ENCODE measurements around the gene PRPF38B.

DNA sequence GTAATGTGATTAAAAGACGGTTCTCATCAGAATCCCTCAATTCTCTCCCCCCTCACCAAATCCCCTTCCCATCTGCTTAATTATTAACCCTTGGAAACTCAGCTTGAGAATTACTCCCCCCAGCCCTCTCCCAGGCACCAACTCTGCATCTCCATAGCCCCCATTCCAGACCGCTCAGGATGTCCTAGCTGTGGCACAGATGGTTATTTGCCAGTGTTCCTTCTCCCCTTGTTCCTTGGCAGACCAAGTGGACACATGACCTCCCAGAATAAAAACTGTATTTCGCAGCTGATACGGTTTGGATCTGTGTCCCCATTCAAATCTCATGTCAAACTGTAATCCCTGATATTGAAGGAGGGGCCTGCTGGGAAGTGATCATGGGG, 45.9 kb upstream of the PRPF38B start:
- TF ChIP-seq, protein P1, sequence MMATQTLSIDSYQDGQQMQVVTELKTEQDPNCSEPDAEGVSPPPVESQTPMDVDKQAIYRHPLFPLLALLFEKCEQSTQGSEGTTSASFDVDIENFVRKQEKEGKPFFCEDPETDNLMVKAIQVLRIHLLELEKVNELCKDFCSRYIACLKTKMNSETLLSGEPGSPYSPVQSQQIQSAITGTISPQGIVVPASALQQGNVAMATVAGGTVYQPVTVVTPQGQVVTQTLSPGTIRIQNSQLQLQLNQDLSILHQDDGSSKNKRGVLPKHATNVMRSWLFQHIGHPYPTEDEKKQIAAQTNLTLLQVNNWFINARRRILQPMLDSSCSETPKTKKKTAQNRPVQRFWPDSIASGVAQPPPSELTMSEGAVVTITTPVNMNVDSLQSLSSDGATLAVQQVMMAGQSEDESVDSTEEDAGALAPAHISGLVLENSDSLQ (IDR thresholded peaks at IDR 0.05), result no peak
- TF ChIP-seq NFRKB (IDR thresholded peaks at IDR 0.05) (no peak), SP1 (IDR thresholded peaks at IDR 0.05) (no peak), ARNT (IDR thresholded peaks at IDR 0.05) (no peak), HDGF (IDR thresholded peaks at IDR 0.05; ENCODE audit: borderline replicate concordance) (no peak), L3MBTL2 (conservative IDR thresholded peaks at IDR 0.05) (no peak), ZNF384 (IDR thresholded peaks at IDR 0.05) (no peak), TARDBP (IDR thresholded peaks at IDR 0.05) (no peak)

All from HEK293T (cell line).